Activated T-helper 2 cell treated with anti-CD3 and anti-CD28 coated beads, Interferon-gamma antibody, Interleukin-2, Interleukin-4, amounts not matched to agents 10 μg/mL and 5 μg/mL and 100 μg/mL, durations not matched to agents 14 hours and 24 hours and 36 hours (primary cell): ENCODE results near the gene KMT2E. TPM values are rescaled to one million over a fixed set of nuclear protein-coding genes. Genes with fewer than 3 reads are reported as not detected.
"Not testable (repeated sequence)": the region's sequence is repeated elsewhere in the genome, so short reads cannot be mapped to it uniquely, and the experiment has no call there.

ENCODE experiments used
- DNase-seq: peaks from one replicate; pipeline ENCODE4 v3.0.0; 2021; ENCODE audit warnings: low spot score
- H3K27ac Mint-ChIP-seq: one replicate; pipeline ENCODE4 v1.8.0; 2021; ENCODE audit warnings: mixed read lengths
- H3K27me3 Mint-ChIP-seq: one replicate; pipeline ENCODE4 v1.8.0; 2021; ENCODE audit warnings: low read depth, mixed read lengths
- H3K36me3 Mint-ChIP-seq: one replicate; pipeline ENCODE4 v1.8.0; 2021; ENCODE audit warnings: low read depth, mixed read lengths
- H3K4me1 Mint-ChIP-seq: one replicate; pipeline ENCODE4 v1.8.0; 2021; ENCODE audit warnings: low read depth, mixed read lengths
- H3K4me3 Mint-ChIP-seq: one replicate; pipeline ENCODE4 v1.8.0; 2021; ENCODE audit warnings: low read depth, mild to moderate bottlenecking, moderate library complexity, mixed read lengths
- H3K9me3 Mint-ChIP-seq: one replicate; pipeline ENCODE4 v1.8.0; 2021; ENCODE audit warnings: mixed read lengths
- intact Hi-C: fragments of 100-400 bp; cut with micrococcal nuclease; formaldehyde crosslinking; loops from one replicate; pipeline ENCODE4 v1.15.1; 2023
- total RNA-seq: library from RNA; stranded (reverse); gene quantifications from 2 replicates; pipeline ENCODE4 v1.2.3, GENCODE V29; 2022

KMT2E gene
- total RNA-seq, 1 donor from 2014 or later, result 135 TPM

DNA sequence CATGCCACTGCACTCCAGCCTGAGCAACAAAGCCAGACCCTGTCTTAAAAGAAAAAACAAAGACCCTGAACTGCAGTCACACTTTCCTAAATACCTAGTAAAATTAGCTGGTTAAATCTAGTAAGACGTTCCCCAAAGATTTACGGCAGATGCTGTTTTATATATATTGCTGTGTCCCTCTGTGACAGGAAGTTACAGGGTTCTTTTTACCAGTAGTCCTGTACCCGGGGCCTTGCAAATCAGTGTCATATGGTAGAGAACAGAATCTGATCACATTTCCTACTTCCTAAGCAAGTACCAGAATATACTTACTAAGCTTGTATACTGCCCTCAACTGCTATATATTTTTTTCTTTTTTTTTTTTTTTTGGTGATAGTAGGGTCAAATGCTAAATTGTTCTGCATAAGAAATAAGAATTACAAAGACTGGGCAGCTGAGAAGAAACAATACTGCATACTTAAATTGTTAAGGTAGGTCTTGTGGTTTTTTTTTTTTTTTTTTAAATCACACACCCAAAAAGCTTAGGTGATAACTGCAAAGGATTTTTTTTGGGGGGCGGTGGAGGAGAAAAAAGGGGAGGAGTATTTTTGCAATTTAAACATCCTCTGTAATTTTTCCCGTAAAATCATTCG, 27.3 kb upstream of the KMT2E start:
- H3K4me1 Mint-ChIP-seq, result peaks cover 45% of the 10 kb centered on the region
- no peaks in the 10 kb centered on the region for H3K27me3 Mint-ChIP-seq
- H3K9me3 Mint-ChIP-seq, result no peaks in the 10 kb centered on the region
- intact Hi-C loops, result no loop called here
- DNase-seq, result no peak
- peak overlapping the region; percentile 46 for H3K27ac Mint-ChIP-seq
- H3K36me3 Mint-ChIP-seq, result peaks cover 46% of the 10 kb centered on the region
- H3K4me3 Mint-ChIP-seq, result no peak overlapping the region

DNA sequence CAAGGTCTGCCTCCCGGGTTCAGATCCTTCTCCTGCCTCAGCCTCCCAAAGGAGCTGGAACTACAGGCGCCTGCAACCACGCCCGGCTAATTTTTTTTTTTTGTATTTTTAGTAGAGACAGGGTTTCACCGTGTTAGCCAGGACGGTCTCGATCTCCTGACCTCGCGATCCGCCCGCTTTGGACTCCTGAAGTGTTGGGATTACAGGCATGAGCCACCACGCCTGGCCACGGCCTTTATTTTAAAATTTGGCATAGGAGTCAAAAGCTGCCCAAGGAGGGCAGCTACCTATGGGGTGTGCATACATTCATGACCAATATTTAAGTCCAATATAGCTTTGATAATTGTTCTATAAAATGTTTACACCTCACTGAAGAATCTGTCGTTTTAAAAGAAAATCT, 26.6 kb upstream of the KMT2E start:
- peaks cover 40% of the 10 kb centered on the region for H3K4me1 Mint-ChIP-seq
- H3K27ac Mint-ChIP-seq, intact Hi-C loops, H3K9me3 Mint-ChIP-seq, DNase-seq, H3K27me3 Mint-ChIP-seq, H3K4me3 Mint-ChIP-seq: not testable (repeated sequence)
- H3K36me3 Mint-ChIP-seq, result peaks cover 47% of the 10 kb centered on the region

DNA sequence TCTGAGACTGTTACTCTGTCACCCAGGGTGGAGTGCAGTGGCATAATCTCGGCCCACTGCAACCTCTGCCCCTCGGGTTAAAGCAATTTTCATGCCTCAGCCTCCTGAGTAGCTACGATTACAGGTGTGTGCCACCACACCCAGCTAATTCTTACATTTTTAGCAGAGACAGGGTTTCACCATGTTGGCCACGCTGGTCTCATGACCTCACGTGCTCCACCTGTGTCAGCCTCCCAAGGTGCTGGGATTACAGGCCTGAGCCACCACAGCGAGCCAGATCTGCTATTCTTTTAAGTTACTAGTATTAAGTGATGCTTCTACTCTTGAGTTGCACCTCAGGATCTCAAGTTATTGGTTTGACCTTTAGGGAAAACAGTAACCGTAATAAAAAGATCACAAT, 23.0 kb upstream of the KMT2E start:
- Mint-ChIP-seq H3K4me3 (no peak overlapping the region), H3K4me1 (peaks cover 31% of the 10 kb centered on the region), H3K27me3 (no peaks in the 10 kb centered on the region), H3K36me3 (peaks cover 54% of the 10 kb centered on the region), H3K9me3 (no peaks in the 10 kb centered on the region), H3K27ac (no peak overlapping the region)
- intact Hi-C loops, result no loop called here
- DNase-seq, result no peak

DNA sequence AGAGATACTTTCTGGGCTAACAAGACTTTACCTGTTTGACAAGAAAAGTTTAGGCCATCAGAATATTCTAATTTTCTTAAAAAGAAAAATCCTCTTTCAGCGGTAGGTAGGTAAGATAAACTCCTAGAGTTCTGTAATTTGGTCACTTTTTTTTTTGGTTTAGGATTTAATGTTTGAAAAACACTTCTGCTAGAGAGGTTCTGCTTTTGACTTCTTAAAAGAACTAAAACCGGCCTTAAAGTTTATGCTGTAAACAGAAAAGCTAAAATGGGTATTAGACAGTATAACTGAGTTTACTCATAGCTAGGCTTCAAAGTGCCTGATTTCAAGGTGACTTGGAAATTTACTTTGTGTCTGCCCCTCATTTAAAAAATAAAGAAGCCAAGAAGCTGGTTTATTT, 21.7 kb upstream of the KMT2E start:
- intact Hi-C loops, result no loop called here
- no peak overlapping the region for H3K4me3 Mint-ChIP-seq
- no peak for DNase-seq
- peaks cover 30% of the 10 kb centered on the region for H3K4me1 Mint-ChIP-seq
- no peaks in the 10 kb centered on the region for H3K9me3 Mint-ChIP-seq
- no peaks in the 10 kb centered on the region for H3K27me3 Mint-ChIP-seq
- peaks cover 54% of the 10 kb centered on the region for H3K36me3 Mint-ChIP-seq
- H3K27ac Mint-ChIP-seq, result no peak overlapping the region

- Mint-ChIP-seq H3K4me3 (no peak overlapping the region), H3K4me1 (peaks cover 28% of the 10 kb centered on the region), H3K27ac (no peak overlapping the region), H3K36me3 (peaks cover 51% of the 10 kb centered on the region), H3K9me3 (no peaks in the 10 kb centered on the region), H3K27me3 (no peaks in the 10 kb centered on the region)
- intact Hi-C loops, result no loop called here
- DNase-seq, result no peak
Observed at GRCh38 chr7:104993217-104993862, 20.7 kb upstream of the KMT2E start.

DNA sequence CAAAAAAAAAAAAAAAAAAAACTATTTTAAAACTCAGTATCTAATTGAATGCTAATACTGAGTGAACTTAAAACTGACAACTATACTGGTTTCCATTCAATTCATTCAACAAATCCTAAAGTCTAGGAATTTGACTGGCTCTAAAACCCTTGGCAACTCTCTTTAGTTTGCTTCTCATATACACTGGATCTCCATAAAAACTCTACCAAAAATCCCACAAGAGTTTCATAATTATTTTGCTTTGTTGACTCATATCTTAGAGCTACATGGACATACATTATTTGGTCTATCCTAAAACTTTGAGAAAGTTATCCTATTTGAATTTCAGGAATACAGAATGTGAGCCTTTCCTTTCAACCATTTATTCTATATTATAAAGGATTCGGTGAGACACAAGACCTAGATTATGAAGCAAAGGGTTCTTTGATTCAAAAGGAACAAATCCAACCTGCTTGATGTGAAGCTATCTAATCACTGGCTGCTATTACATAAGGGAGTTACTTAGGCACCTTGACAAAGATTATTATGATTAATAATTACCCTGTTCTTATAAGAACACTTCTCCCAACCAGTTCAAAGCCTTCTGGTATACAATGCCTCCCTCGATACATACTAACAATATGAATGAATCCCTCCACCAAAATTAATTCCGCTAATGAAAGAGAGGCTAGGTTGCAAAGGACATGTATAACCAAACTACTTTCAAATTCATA, 15.8 kb upstream of the KMT2E start:
- no peak for DNase-seq
- H3K27me3 Mint-ChIP-seq, result no peaks in the 10 kb centered on the region
- no peak overlapping the region for H3K27ac Mint-ChIP-seq
- H3K36me3 Mint-ChIP-seq, result peaks cover 75% of the 10 kb centered on the region
- H3K4me1 Mint-ChIP-seq, result peaks cover 63% of the 10 kb centered on the region
- intact Hi-C loops, result no loop called here
- no peak overlapping the region for H3K4me3 Mint-ChIP-seq
- H3K9me3 Mint-ChIP-seq, result no peaks in the 10 kb centered on the region

DNA sequence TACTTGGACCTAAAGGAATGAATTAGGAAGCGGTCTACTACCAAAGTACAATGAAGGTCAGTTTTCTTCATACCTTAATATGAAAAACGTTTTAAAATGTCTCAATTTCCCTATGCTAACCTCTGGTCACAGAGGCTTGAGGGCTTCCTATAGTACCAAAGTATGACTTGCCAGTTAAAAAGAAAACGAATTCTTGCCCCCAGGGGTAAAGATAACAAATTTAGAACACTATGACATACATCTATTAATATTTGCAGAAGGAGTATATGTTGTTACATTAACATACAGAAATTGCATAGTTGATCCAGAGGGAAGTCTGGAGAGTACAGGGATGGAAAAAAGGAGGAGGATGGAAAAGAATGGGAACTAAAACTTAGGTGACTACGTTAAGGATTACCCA, 13.8 kb upstream of the KMT2E start:
- Mint-ChIP-seq H3K27me3 (no peaks in the 10 kb centered on the region), H3K4me3 (peak overlapping the region; percentile 10), H3K4me1 (peaks cover 72% of the 10 kb centered on the region), H3K9me3 (no peaks in the 10 kb centered on the region), H3K27ac (peak overlapping the region; percentile 84), H3K36me3 (peaks cover 71% of the 10 kb centered on the region)
- intact Hi-C loops, result no loop called here
- DNase-seq, result no peak

DNA sequence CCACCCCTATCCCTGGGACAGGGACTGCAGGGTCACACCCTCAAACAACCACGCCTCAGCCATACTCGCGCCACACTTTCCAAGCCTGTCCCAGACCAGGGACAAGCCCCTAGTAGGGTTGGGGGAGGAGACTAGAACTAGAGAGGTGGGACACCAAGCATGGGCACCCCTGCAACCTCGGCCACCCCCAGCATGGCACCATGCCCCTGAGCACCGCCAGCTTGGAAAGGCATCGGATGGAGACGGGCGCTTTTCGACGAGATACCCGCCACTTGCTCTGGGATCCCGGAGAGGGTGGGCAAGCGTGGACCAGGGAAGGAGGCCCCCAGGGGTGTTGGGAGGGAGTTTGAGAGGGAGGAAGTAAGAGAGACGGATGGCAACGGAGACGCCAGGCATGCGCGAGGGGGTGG, 13.1 kb upstream of the KMT2E start:
- H3K4me1 Mint-ChIP-seq, result peaks cover 68% of the 10 kb centered on the region
- peaks cover 66% of the 10 kb centered on the region for H3K36me3 Mint-ChIP-seq
- H3K27me3 Mint-ChIP-seq, result no peaks in the 10 kb centered on the region
- no peak overlapping the region for H3K4me3 Mint-ChIP-seq
- no peaks in the 10 kb centered on the region for H3K9me3 Mint-ChIP-seq
- intact Hi-C loops, result loop anchor here (1.0 kb wide), 1 partner anchor 16 kb away; no protein-coding TSS in a partner anchor
- H3K27ac Mint-ChIP-seq, result peak overlapping the region; percentile 38
- DNase-seq, result no peak

GRCh38 chr7:105001652-105002184, 12.3 kb upstream of the KMT2E start:
- no peak overlapping the region for H3K4me3 Mint-ChIP-seq
- DNase-seq, result no peak
- H3K27me3 Mint-ChIP-seq, result no peaks in the 10 kb centered on the region
- H3K4me1 Mint-ChIP-seq, result peaks cover 70% of the 10 kb centered on the region
- no peaks in the 10 kb centered on the region for H3K9me3 Mint-ChIP-seq
- H3K36me3 Mint-ChIP-seq, result peaks cover 66% of the 10 kb centered on the region
- intact Hi-C loops, result loop anchor here (1.0 kb wide), 1 partner anchor 16 kb away; no protein-coding TSS in a partner anchor
- peak overlapping the region; percentile 6 for H3K27ac Mint-ChIP-seq

DNA sequence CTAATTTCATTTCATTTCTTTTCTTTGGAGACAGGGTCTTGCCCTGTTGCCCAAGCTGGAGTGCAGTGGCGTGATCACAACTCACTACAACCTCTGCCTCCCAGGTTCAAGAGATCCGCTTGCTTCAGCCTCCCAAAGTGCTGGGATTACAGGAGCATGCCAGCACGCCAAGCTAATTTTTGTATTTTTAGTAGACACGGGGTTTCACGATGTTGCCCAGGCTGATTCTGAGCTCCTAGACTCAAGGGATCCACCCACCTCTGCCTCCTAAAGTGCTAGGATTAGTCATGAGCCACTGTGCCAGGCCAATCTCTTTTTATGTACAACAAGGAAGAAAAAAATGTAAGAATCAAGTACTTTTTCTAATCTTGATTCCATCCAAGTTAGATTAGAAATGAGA, 10.7 kb upstream of the KMT2E start:
- intact Hi-C loops, result loop anchor here (1.0 kb wide), 1 partner anchor 9 kb away; no protein-coding TSS in a partner anchor
- Mint-ChIP-seq H3K27me3 (no peaks in the 10 kb centered on the region), H3K4me1 (peaks cover 75% of the 10 kb centered on the region), H3K9me3 (no peaks in the 10 kb centered on the region), H3K27ac (peak overlapping the region; percentile 76), H3K4me3 (peak overlapping the region; percentile 58), H3K36me3 (peaks cover 71% of the 10 kb centered on the region)
- no peak for DNase-seq

- H3K4me1 Mint-ChIP-seq, result peaks cover 76% of the 10 kb centered on the region
- peak overlapping the region; percentile 41 for H3K4me3 Mint-ChIP-seq
- intact Hi-C loops, result loop anchor here (1.0 kb wide), 1 partner anchor 8 kb away; no protein-coding TSS in a partner anchor
- H3K27ac Mint-ChIP-seq, result peak overlapping the region; percentile 71
- H3K9me3 Mint-ChIP-seq, result no peaks in the 10 kb centered on the region
- H3K36me3 Mint-ChIP-seq, result peaks cover 72% of the 10 kb centered on the region
- no peak for DNase-seq
- no peaks in the 10 kb centered on the region for H3K27me3 Mint-ChIP-seq
Observed at GRCh38 chr7:105003872-105004510, 10.0 kb upstream of the KMT2E start.

DNA sequence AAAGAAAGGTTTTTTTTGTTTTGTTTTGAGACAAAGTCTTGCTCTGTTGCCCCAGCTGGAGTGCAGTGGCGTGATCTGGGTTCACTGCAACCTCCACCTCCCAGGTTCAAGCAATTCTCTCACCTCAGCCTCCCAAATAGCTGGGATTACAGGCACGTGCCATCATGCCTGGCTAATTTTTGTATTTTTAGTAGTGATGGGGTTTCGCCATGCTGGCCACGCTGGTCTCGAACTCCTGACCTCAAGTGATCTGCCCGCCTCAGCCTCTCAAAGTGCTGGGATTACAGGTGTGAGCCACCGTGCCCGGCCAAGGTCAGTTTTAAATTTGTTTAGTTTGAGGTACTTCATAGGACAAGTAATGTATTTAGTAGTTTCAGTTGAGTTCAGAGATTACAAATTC, 9.0 kb upstream of the KMT2E start:
- H3K27me3 Mint-ChIP-seq, intact Hi-C loops, DNase-seq, H3K9me3 Mint-ChIP-seq: not testable (repeated sequence)
- Mint-ChIP-seq H3K27ac (peak overlapping the region; percentile 51), H3K4me1 (peaks cover 75% of the 10 kb centered on the region), H3K36me3 (peaks cover 75% of the 10 kb centered on the region), H3K4me3 (peak overlapping the region; percentile 33)
